DOHH2 (cell line): ENCODE results near the gene ATP2B3.

ENCODE experiments used
- H3F3A ChIP-seq: fragments of 200-600 bp; sonication (generic), shearing (Covaris generic); 2 replicates; pipeline ENCODE4 v1.6.0; 2016; ENCODE audit warnings: antibody characterized with exemption, mild to moderate bottlenecking; ENCODE audit not compliant: control insufficient read depth, insufficient read depth
- H3K27ac ChIP-seq: fragments of 200-600 bp; sonication (generic); 2 replicates; pipeline ENCODE4 v1.5.1; 2014; ENCODE audit warnings: low read depth, mild to moderate bottlenecking, low read length, moderate library complexity
- H3K27me3 ChIP-seq: fragments of 200-600 bp; sonication (generic); 2 replicates; pipeline ENCODE4 v1.6.1; 2014; ENCODE audit warnings: mild to moderate bottlenecking, low read length, mixed read lengths; ENCODE audit not compliant: control insufficient read depth
- H3K36me3 ChIP-seq: fragments of 200-600 bp; sonication (generic); 2 replicates; pipeline ENCODE4 v1.6.1; 2014; ENCODE audit warnings: mild to moderate bottlenecking, low read length, moderate library complexity, mixed read lengths; ENCODE audit not compliant: control insufficient read depth
- H3K4me1 ChIP-seq: fragments of 200-600 bp; sonication (generic); 2 replicates; pipeline ENCODE4 v1.6.1; 2014; ENCODE audit warnings: mild to moderate bottlenecking, low read length, mixed read lengths; ENCODE audit not compliant: control insufficient read depth
- H3K4me2 ChIP-seq: fragments of 200-600 bp; sonication (generic); 2 replicates; pipeline ENCODE4 v1.6.0; 2014; ENCODE audit warnings: mild to moderate bottlenecking, low read length, moderate library complexity
- H3K4me3 ChIP-seq: fragments of 200-600 bp; sonication (generic); 2 replicates; pipeline ENCODE4 v1.5.1; 2014; ENCODE audit warnings: mild to moderate bottlenecking, low read length, mixed read lengths
- H3K79me2 ChIP-seq: fragments of 200-600 bp; sonication (generic); 2 replicates; pipeline ENCODE4 v1.6.1; 2014; ENCODE audit warnings: mild to moderate bottlenecking, low read length, mixed read lengths; ENCODE audit not compliant: control insufficient read depth
- H3K9me2 ChIP-seq: fragments of 200-600 bp; sonication (generic); replicated peaks from 2 replicates; pipeline ENCODE4 v1.6.1; 2014; ENCODE audit warnings: mild to moderate bottlenecking, low read length, mixed read lengths; ENCODE audit not compliant: control insufficient read depth
- H3K9me3 ChIP-seq: fragments of 200-600 bp; sonication (generic); 2 replicates; pipeline ENCODE4 v1.6.1; 2014; ENCODE audit warnings: antibody characterized with exemption, low read length, mixed read lengths; ENCODE audit not compliant: control insufficient read depth, insufficient read depth
- H4K20me1 ChIP-seq: fragments of 200-600 bp; sonication (generic); 2 replicates; pipeline ENCODE4 v1.6.0; 2014; ENCODE audit warnings: low read depth, mild to moderate bottlenecking, antibody characterized with exemption, low read length, moderate library complexity; ENCODE audit not compliant: control insufficient read depth, insufficient read depth
- CTCF ChIP-seq: fragments of 200-600 bp; sonication (generic); IDR thresholded peaks from one replicate; pipeline ENCODE4 v1.5.1; 2014; ENCODE audit warnings: antibody characterized with exemption, mild to moderate bottlenecking, low read depth, low read length; ENCODE audit not compliant: poor library complexity, severe bottlenecking
- EZH2phosphoT487 ChIP-seq: fragments of 200-600 bp; sonication (generic); IDR thresholded peaks from 2 replicates; pipeline ENCODE4 v1.6.1; 2017; ENCODE audit warnings: borderline replicate concordance, mild to moderate bottlenecking, antibody characterized with exemption, low read length, moderate library complexity, mixed read lengths

ATP2B3 gene

DNA sequence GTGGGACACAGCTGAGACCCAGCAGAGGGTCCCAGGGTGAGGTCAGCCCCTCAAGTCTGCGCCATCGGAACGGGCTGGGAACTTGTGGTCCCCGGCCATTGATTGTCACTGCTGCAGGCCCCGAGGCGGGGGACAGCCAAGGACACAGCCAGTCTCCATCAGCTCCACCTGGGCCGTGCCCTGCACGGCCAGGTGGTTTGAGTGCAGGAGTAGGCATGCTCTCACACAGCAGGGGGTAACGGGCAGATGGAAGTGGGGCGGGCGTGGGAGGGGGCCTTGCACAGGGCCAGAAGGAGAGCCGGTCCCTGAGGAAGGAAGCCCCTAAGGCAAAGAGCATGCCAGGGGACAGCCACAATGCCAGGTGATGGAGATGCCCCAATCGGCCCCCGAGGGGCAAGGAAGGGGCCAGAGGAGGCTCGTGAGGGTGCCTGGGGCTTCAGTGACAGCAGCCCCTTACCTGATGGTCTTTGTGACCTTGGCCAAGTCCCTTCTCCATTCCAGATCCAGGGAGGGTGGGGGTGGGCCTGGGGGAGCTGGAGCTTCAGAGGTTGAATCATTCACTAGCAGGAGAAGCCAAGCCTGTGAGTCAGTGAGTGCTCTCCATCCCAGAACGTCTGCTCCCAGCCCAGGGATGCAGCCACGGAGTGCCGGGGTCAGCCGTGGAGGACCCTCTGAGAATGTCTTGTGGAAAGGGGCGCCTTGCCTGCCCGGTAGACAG, 2.3 kb downstream of the ATP2B3 start:
- H3F3A ChIP-seq: no peaks in the 10 kb centered on the region
- H3K79me2 ChIP-seq: no peaks in the 10 kb centered on the region
- H3K36me3 ChIP-seq: no peaks in the 10 kb centered on the region
- no peaks in the 10 kb centered on the region for H4K20me1 ChIP-seq
- no peaks in the 10 kb centered on the region for H3K9me3 ChIP-seq
- H3K27me3 ChIP-seq: no peaks in the 10 kb centered on the region
- H3K9me2 ChIP-seq: no peaks in the 10 kb centered on the region
- no peak overlapping the region for H3K27ac ChIP-seq
- TF ChIP-seq CTCF (no peak), EZH2phosphoT487 (no peak)
- no peak overlapping the region for H3K4me2 ChIP-seq
- no peak overlapping the region for H3K4me3 ChIP-seq
- H3K4me1 ChIP-seq: no peaks in the 10 kb centered on the region

GRCh38 chrX:153520287-153520917, 3.0 kb downstream of the ATP2B3 start:
- Histone ChIP-seq H3K4me3 (no peak overlapping the region), H3K27me3 (no peaks in the 10 kb centered on the region), H3K36me3 (no peaks in the 10 kb centered on the region), H3K9me3 (no peaks in the 10 kb centered on the region), H3K9me2 (no peaks in the 10 kb centered on the region), H3K27ac (no peak overlapping the region), H3K4me1 (no peaks in the 10 kb centered on the region), H3K4me2 (no peak overlapping the region), H3K79me2 (no peaks in the 10 kb centered on the region), H3F3A (no peaks in the 10 kb centered on the region), H4K20me1 (no peaks in the 10 kb centered on the region)
- TF ChIP-seq CTCF (no peak), EZH2phosphoT487 (no peak)

DNA sequence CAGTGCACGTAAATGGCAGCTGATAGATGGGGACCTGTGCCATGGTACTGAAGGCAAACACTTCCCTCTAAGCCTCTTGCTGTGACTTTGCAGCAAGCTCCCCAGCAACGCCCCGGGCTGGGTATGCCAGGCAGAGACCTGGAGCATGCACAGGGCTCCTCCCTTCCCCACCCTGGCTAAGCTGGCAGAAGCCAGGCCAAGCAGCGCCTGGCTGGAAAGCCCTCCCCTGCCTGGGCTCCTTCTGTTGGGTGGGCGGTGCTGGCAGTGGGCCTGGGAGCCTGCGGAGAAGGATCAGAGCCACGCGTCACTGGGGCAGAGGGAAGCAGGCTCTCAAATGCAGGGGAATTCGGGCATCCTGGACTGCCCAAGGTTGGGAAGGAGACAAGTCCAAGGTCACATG, 3.6 kb downstream of the ATP2B3 start:
- H3K4me2 ChIP-seq: no peak overlapping the region
- no peaks in the 10 kb centered on the region for H3K9me3 ChIP-seq
- no peak overlapping the region for H3K27ac ChIP-seq
- no peaks in the 10 kb centered on the region for H4K20me1 ChIP-seq
- no peaks in the 10 kb centered on the region for H3K79me2 ChIP-seq
- no peaks in the 10 kb centered on the region for H3K9me2 ChIP-seq
- H3K36me3 ChIP-seq: no peaks in the 10 kb centered on the region
- TF ChIP-seq EZH2phosphoT487 (no peak), CTCF (no peak)
- no peaks in the 10 kb centered on the region for H3K27me3 ChIP-seq
- H3F3A ChIP-seq: no peaks in the 10 kb centered on the region
- no peak overlapping the region for H3K4me3 ChIP-seq
- H3K4me1 ChIP-seq: no peaks in the 10 kb centered on the region
